Measurements from ENCODE around the gene NLGN4X.

Gene NLGN4X

GRCh38 chrX:6005856-6006255 is 222.8 kb downstream of the NLGN4X start:
- TF ChIP-seq CTCF (conservative IDR thresholded peaks at IDR 0.05; ENCODE audit: control insufficient read depth, insufficient read depth, low read depth, low read length), result no peak

GRCh38 chrX:6004529-6004928 is 224.1 kb downstream of the NLGN4X start:
- no peak for DNase-seq (ENCODE audit: low read depth)
- no peak for TF ChIP-seq CTCF (conservative IDR thresholded peaks at IDR 0.05; ENCODE audit: control insufficient read depth, insufficient read depth, low read depth, low read length)
- no peak overlapping the region for H3K4me3 ChIP-seq (ENCODE audit: control insufficient read depth, low read depth, low read length)

More at GRCh38 chrX:6005856-6006255, 222.8 kb downstream of the NLGN4X start:
- H3K4me3 ChIP-seq (ENCODE audit: control insufficient read depth, low read depth, low read length), result no peak overlapping the region
- DNase-seq (ENCODE audit: low read depth), result no peak

GRCh38 chrX:6002056-6002455 is 226.6 kb downstream of the NLGN4X start:
- TF ChIP-seq CTCF (conservative IDR thresholded peaks at IDR 0.05; ENCODE audit: control insufficient read depth, insufficient read depth, low read depth, low read length), result no peak
- H3K4me3 ChIP-seq (ENCODE audit: control insufficient read depth, low read depth, low read length), result no peak overlapping the region
- DNase-seq (ENCODE audit: low read depth), result no peak

- no peak overlapping the region for H3K4me3 ChIP-seq (ENCODE audit: control insufficient read depth, low read depth, low read length)
- DNase-seq (ENCODE audit: low read depth), result no peak
- TF ChIP-seq CTCF (conservative IDR thresholded peaks at IDR 0.05; ENCODE audit: control insufficient read depth, insufficient read depth, low read depth, low read length), result no peak
Measured at GRCh38 chrX:5998901-5999300, 229.8 kb downstream of the NLGN4X start.

- H3K4me3 ChIP-seq (ENCODE audit: control insufficient read depth, low read depth, low read length), result no peak overlapping the region
- DNase-seq (ENCODE audit: low read depth), result no peak
- no peak for TF ChIP-seq CTCF (conservative IDR thresholded peaks at IDR 0.05; ENCODE audit: control insufficient read depth, insufficient read depth, low read depth, low read length)
Measured at GRCh38 chrX:5998456-5998855, 230.2 kb downstream of the NLGN4X start.

GRCh38 chrX:5991393-5991792 is 237.3 kb downstream of the NLGN4X start:
- no peak for TF ChIP-seq CTCF (conservative IDR thresholded peaks at IDR 0.05; ENCODE audit: control insufficient read depth, insufficient read depth, low read depth, low read length)
- no peak for DNase-seq (ENCODE audit: low read depth)

GRCh38 chrX:5979338-5979737 is 249.3 kb downstream of the NLGN4X start:
- DNase-seq (ENCODE audit: low read depth), result no peak
- no peak overlapping the region for H3K4me3 ChIP-seq (ENCODE audit: control insufficient read depth, low read depth, low read length)
- no peak for TF ChIP-seq CTCF (conservative IDR thresholded peaks at IDR 0.05; ENCODE audit: control insufficient read depth, insufficient read depth, low read depth, low read length)

More at GRCh38 chrX:5991393-5991792, 237.3 kb downstream of the NLGN4X start:
- H3K4me3 ChIP-seq (ENCODE audit: control insufficient read depth, low read depth, low read length), result no peak overlapping the region
